ENCODE results near the gene LHX3. TPM values are rescaled to one million over a fixed set of nuclear protein-coding genes. Genes with fewer than 3 reads are reported as not detected.

LHX3 gene
- total RNA-seq, 1 donor from 2014 or later: not detected

- no peaks in the 10 kb centered on the region for H3K9me3 Mint-ChIP-seq
- H3K4me1 Mint-ChIP-seq: peaks cover under 1% of the 10 kb centered on the region
- no peak overlapping the region for H2AFZ ChIP-seq (replicated peaks)
- H4K20me1 ChIP-seq (ENCODE audit: low read depth): peaks cover 96% of the 10 kb centered on the region
- H3K27ac Mint-ChIP-seq: no peak overlapping the region
- H3F3A ChIP-seq (ENCODE audit: low read depth): no peaks in the 10 kb centered on the region
- H3K36me3 Mint-ChIP-seq: peaks cover 2% of the 10 kb centered on the region
- H3K4me3 ChIP-seq: no peak overlapping the region
- H3K4me3 Mint-ChIP-seq: no peak overlapping the region
- H3K4me2 ChIP-seq: no peak overlapping the region
- no peak overlapping the region for H3K27ac ChIP-seq
- DNase-seq (ENCODE audit: low spot score): peak; percentile 92
- H3K9ac ChIP-seq: no peak overlapping the region
- no peaks in the 10 kb centered on the region for H3K36me3 ChIP-seq
- H3K27me3 Mint-ChIP-seq (ENCODE audit: insufficient read depth, low read depth): peaks cover 63% of the 10 kb centered on the region
- H3K4me1 ChIP-seq: peaks cover 6% of the 10 kb centered on the region
- no peak for TF ChIP-seq CTCF (IDR thresholded peaks at IDR 0.05)
- TF ChIP-seq EZH2phosphoT487 (IDR thresholded peaks at IDR 0.05): peak; percentile 87
- TF ChIP-seq EZH2 (IDR thresholded peaks at IDR 0.05): peak; percentile 92
- no peaks in the 10 kb centered on the region for H3K9me3 ChIP-seq (ENCODE audit: low read depth)
- peaks cover 100% of the 10 kb centered on the region for H3K27me3 ChIP-seq
- no peaks in the 10 kb centered on the region for H3K79me2 ChIP-seq (ENCODE audit: low read depth)
These were observed 3.1 kb downstream of the LHX3 start for GRCh38 chr9:136201609-136202453.

GRCh38 chr9:136201174-136201573 is 3.8 kb downstream of the LHX3 start:
- Histone ChIP-seq H4K20me1 (ENCODE audit: low read depth) (peaks cover 96% of the 10 kb centered on the region), H3K36me3 (no peaks in the 10 kb centered on the region), H3K79me2 (ENCODE audit: low read depth) (no peaks in the 10 kb centered on the region), H3K4me2 (no peak overlapping the region), H3K9me3 (ENCODE audit: low read depth) (no peaks in the 10 kb centered on the region), H2AFZ (replicated peaks) (no peak overlapping the region), H3K4me3 (no peak overlapping the region), H3F3A (ENCODE audit: low read depth) (no peaks in the 10 kb centered on the region), H3K4me1 (peaks cover 6% of the 10 kb centered on the region), H3K9ac (no peak overlapping the region), H3K27me3 (peaks cover 100% of the 10 kb centered on the region), H3K27ac (no peak overlapping the region)
- Mint-ChIP-seq H3K36me3 (peaks cover 2% of the 10 kb centered on the region), H3K9me3 (no peaks in the 10 kb centered on the region), H3K27me3 (ENCODE audit: insufficient read depth, low read depth) (peaks cover 68% of the 10 kb centered on the region), H3K4me1 (peaks cover 2% of the 10 kb centered on the region), H3K4me3 (no peak overlapping the region), H3K27ac (no peak overlapping the region)
- DNase-seq (ENCODE audit: low spot score): no peak
- TF ChIP-seq CTCF (IDR thresholded peaks at IDR 0.05) (no peak), EZH2phosphoT487 (IDR thresholded peaks at IDR 0.05) (no peak), EZH2 (IDR thresholded peaks at IDR 0.05) (no peak)

GRCh38 chr9:136200424-136200823 is 4.5 kb downstream of the LHX3 start:
- no peak for DNase-seq (ENCODE audit: low spot score)
- Mint-ChIP-seq H3K9me3 (no peaks in the 10 kb centered on the region), H3K27ac (no peak overlapping the region), H3K36me3 (no peaks in the 10 kb centered on the region), H3K4me3 (no peak overlapping the region), H3K4me1 (peaks cover 2% of the 10 kb centered on the region), H3K27me3 (ENCODE audit: insufficient read depth, low read depth) (peaks cover 67% of the 10 kb centered on the region)
- Histone ChIP-seq H3K27me3 (peaks cover 100% of the 10 kb centered on the region), H3K36me3 (no peaks in the 10 kb centered on the region), H3K79me2 (ENCODE audit: low read depth) (no peaks in the 10 kb centered on the region), H2AFZ (replicated peaks) (no peak overlapping the region), H3K4me2 (no peak overlapping the region), H3K4me3 (no peak overlapping the region), H3K9me3 (ENCODE audit: low read depth) (no peaks in the 10 kb centered on the region), H3K9ac (no peak overlapping the region), H3K27ac (no peak overlapping the region), H3K4me1 (peaks cover 6% of the 10 kb centered on the region), H4K20me1 (ENCODE audit: low read depth) (peaks cover 96% of the 10 kb centered on the region), H3F3A (ENCODE audit: low read depth) (no peaks in the 10 kb centered on the region)
- no peak for TF ChIP-seq EZH2phosphoT487 (IDR thresholded peaks at IDR 0.05)
